COLO829 (cell line): ENCODE measurements around the gene MMD.
"Not testable (repeated sequence)": the region's sequence is repeated elsewhere in the genome, so short reads cannot be mapped to it uniquely, and the experiment has no call there.

ENCODE experiments used
- DNase-seq: peaks from one replicate; pipeline ENCODE4 v3.0.0; 2012; ENCODE audit warnings: low spot score

MMD gene

GRCh38 chr17:55391764-55392467 is 29.7 kb downstream of the MMD start:
- DNase-seq = no peak

GRCh38 chr17:55391244-55391757 is 30.3 kb downstream of the MMD start:
- no peak for DNase-seq

- no peak for DNase-seq
These were observed 31.2 kb downstream of the MMD start for GRCh38 chr17:55390364-55390977.

- not testable (repeated sequence) for DNase-seq
These were observed 31.9 kb downstream of the MMD start for GRCh38 chr17:55389715-55390114.

- no peak for DNase-seq
These were observed 32.8 kb downstream of the MMD start for GRCh38 chr17:55388842-55389241.

- DNase-seq = no peak
These were observed 34.8 kb downstream of the MMD start for GRCh38 chr17:55386796-55387332.

GRCh38 chr17:55384643-55385232 is 36.9 kb downstream of the MMD start:
- DNase-seq = no peak

- no peak for DNase-seq
These were observed 37.6 kb downstream of the MMD start for GRCh38 chr17:55383771-55384642.

GRCh38 chr17:55381017-55381770 is 40.4 kb downstream of the MMD start:
- DNase-seq = no peak

- no peak for DNase-seq
These were observed 43.9 kb downstream of the MMD start for GRCh38 chr17:55377671-55378275.

- no peak for DNase-seq
These were observed 52.9 kb downstream of the MMD start for GRCh38 chr17:55368706-55369105.

GRCh38 chr17:55366020-55366481 is 55.6 kb downstream of the MMD start:
- DNase-seq = no peak

- no peak for DNase-seq
These were observed 58.6 kb downstream of the MMD start for GRCh38 chr17:55363033-55363432.

- DNase-seq = no peak
These were observed 60.7 kb downstream of the MMD start for GRCh38 chr17:55360971-55361370.

- DNase-seq = peak; percentile 89
These were observed 65.0 kb downstream of the MMD start for GRCh38 chr17:55356434-55357328.

- no peak for DNase-seq
These were observed 66.7 kb downstream of the MMD start for GRCh38 chr17:55354941-55355340.

- no peak for DNase-seq
These were observed 67.6 kb downstream of the MMD start for GRCh38 chr17:55354010-55354409.

GRCh38 chr17:55351226-55351625 is 70.4 kb downstream of the MMD start:
- no peak for DNase-seq

- no peak for DNase-seq
These were observed 70.8 kb downstream of the MMD start for GRCh38 chr17:55350825-55351205.
